ENCODE measurements around the gene IMMP2L.
A peak's percentile ranks its signal among the peaks of the same experiment; 100 is the strongest.
"Not testable (repeated sequence)": the region's sequence is repeated elsewhere in the genome, so short reads cannot be mapped to it uniquely, and the experiment has no call there.

IMMP2L gene

GRCh38 chr7:111091593-111092358 is 470.5 kb downstream of the IMMP2L start:
- DNase-seq = no peak

- DNase-seq = no peak
Measured at GRCh38 chr7:111090846-111091245, 471.4 kb downstream of the IMMP2L start, which contains the start of gene LRRN3. LRRN3 (plus strand) TSS chr7:111091127; CDS start chr7:111122773, 31,646 bp downstream.

GRCh38 chr7:111089822-111090426 is 472.4 kb downstream of the IMMP2L start:
- no peak for DNase-seq

- DNase-seq = no peak
Measured at GRCh38 chr7:111088328-111088727, 474.0 kb downstream of the IMMP2L start.

- no peak for DNase-seq
Measured at GRCh38 chr7:111086532-111086931, 475.8 kb downstream of the IMMP2L start.

GRCh38 chr7:111085356-111085755 is 476.9 kb downstream of the IMMP2L start:
- no peak for DNase-seq

- peak; percentile 12 for DNase-seq
Measured at GRCh38 chr7:111083413-111083812, 478.9 kb downstream of the IMMP2L start.

GRCh38 chr7:111082351-111082750 is 479.9 kb downstream of the IMMP2L start:
- no peak for DNase-seq

GRCh38 chr7:111081546-111082267 is 480.6 kb downstream of the IMMP2L start:
- DNase-seq = no peak

- no peak for DNase-seq
Measured at GRCh38 chr7:111080495-111081105, 481.7 kb downstream of the IMMP2L start.

GRCh38 chr7:111077001-111077400 is 485.3 kb downstream of the IMMP2L start:
- no peak for DNase-seq

- no peak for DNase-seq
Measured at GRCh38 chr7:111076205-111076604, 486.1 kb downstream of the IMMP2L start.

- no peak for DNase-seq
Measured at GRCh38 chr7:111075498-111075897, 486.8 kb downstream of the IMMP2L start.

GRCh38 chr7:111074748-111075146 is 487.5 kb downstream of the IMMP2L start:
- DNase-seq = no peak

- no peak for DNase-seq
Measured at GRCh38 chr7:111074071-111074747, 488.1 kb downstream of the IMMP2L start.

- not testable (repeated sequence) for DNase-seq
Measured at GRCh38 chr7:111072658-111073057, 489.6 kb downstream of the IMMP2L start.

- DNase-seq = no peak
Measured at GRCh38 chr7:111071556-111071955, 490.7 kb downstream of the IMMP2L start.

GRCh38 chr7:111068618-111069017 is 493.7 kb downstream of the IMMP2L start:
- DNase-seq = no peak

- DNase-seq = no peak
Measured at GRCh38 chr7:111067682-111068081, 494.6 kb downstream of the IMMP2L start.

- no peak for DNase-seq
Measured at GRCh38 chr7:111067251-111067650, 495.0 kb downstream of the IMMP2L start.

GRCh38 chr7:111063166-111063565 is 499.1 kb downstream of the IMMP2L start:
- DNase-seq = no peak

- DNase-seq = no peak
Measured at GRCh38 chr7:111059833-111060232, 502.5 kb downstream of the IMMP2L start.

- no peak for DNase-seq
Measured at GRCh38 chr7:111057066-111057465, 505.2 kb downstream of the IMMP2L start.

All from GDM1 (cell line).